ENCODE data around the gene ZMYND15. TPM values are rescaled to one million over a fixed set of nuclear protein-coding genes. Genes with fewer than 3 reads are reported as not detected.

Gene ZMYND15
- total RNA-seq, 1 experiment from 2014 or later, result 0.42 TPM

DNA sequence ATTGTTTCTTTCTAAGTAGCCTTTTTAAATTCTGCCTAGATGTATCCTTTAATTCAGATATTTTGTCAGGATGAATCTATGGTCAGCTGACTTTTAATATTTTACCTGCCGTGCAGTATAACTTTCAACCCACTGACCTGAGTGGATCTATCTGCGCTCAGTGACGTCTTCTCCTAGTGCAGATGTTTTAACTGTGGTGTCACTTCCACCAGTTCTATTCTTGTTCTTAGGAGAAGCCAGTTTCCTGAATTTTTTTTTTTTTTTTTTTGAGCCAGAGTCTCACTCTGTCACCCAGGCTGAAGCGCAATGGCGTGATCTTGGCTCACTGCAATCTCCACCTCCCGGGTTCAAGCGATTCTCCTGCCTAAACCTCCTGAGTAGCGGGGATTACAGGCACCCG lies 27.1 kb downstream of the ZMYND15 start:
- H3K56ac ChIP-seq (ENCODE audit: insufficient read length, low read depth, low read length), result no peak overlapping the region
- TF ChIP-seq, protein P1, sequence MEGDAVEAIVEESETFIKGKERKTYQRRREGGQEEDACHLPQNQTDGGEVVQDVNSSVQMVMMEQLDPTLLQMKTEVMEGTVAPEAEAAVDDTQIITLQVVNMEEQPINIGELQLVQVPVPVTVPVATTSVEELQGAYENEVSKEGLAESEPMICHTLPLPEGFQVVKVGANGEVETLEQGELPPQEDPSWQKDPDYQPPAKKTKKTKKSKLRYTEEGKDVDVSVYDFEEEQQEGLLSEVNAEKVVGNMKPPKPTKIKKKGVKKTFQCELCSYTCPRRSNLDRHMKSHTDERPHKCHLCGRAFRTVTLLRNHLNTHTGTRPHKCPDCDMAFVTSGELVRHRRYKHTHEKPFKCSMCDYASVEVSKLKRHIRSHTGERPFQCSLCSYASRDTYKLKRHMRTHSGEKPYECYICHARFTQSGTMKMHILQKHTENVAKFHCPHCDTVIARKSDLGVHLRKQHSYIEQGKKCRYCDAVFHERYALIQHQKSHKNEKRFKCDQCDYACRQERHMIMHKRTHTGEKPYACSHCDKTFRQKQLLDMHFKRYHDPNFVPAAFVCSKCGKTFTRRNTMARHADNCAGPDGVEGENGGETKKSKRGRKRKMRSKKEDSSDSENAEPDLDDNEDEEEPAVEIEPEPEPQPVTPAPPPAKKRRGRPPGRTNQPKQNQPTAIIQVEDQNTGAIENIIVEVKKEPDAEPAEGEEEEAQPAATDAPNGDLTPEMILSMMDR (conservative IDR thresholded peaks at IDR 0.05), result no peak
- WGBS (ENCODE audit: extremely low coverage, insufficient read length, low lambda C conversion rate), result no CpG with 5 or more reads among the region's 9 CpGs

More for the DNA sequence above, 27.1 kb downstream of the ZMYND15 start:
- Histone ChIP-seq H3K9ac (ENCODE audit: extremely low read depth, insufficient read length, low read length) (no peak overlapping the region), H3K4me1 (ENCODE audit: insufficient read depth, low read length) (no peaks in the 10 kb centered on the region), H3K4me2 (ENCODE audit: insufficient read depth, insufficient read length, low read length) (no peak overlapping the region), H2BK120ac (ENCODE audit: low read depth, low read length, poor library complexity, severe bottlenecking) (no peak overlapping the region), H3K23ac (ENCODE audit: insufficient read length, low read depth, low read length) (no peak overlapping the region), H3K27me3 (ENCODE audit: insufficient read depth, low read length) (no peaks in the 10 kb centered on the region), H2BK5ac (ENCODE audit: insufficient read length, low read length) (no peak overlapping the region), H2BK12ac (ENCODE audit: insufficient read length, low read depth, low read length) (no peak overlapping the region), H4K91ac (ENCODE audit: insufficient read length, low read depth, low read length) (no peak overlapping the region), H3K4ac (ENCODE audit: low read depth, low read length) (no peak overlapping the region), H3K23me2 (ENCODE audit: insufficient read length, low read depth, low read length, poor library complexity, severe bottlenecking) (no peaks in the 10 kb centered on the region), H4K8ac (replicated peaks; ENCODE audit: insufficient read length, low read depth, low read length) (no peak overlapping the region), H3T11ph (ENCODE audit: low read length) (no peak overlapping the region), H2BK20ac (ENCODE audit: low read depth, low read length, poor library complexity, severe bottlenecking) (no peak overlapping the region), H3K27ac (ENCODE audit: insufficient read length, low read depth, low read length) (no peak overlapping the region), H3K79me2 (ENCODE audit: insufficient read depth, low read length) (no peaks in the 10 kb centered on the region), H3K9me3 (ENCODE audit: control insufficient read depth, low read depth, low read length) (no peaks in the 10 kb centered on the region), H2AFZ (ENCODE audit: low read length) (no peak overlapping the region), H2AK5ac (ENCODE audit: insufficient read length, low read length) (no peak overlapping the region), H3K18ac (ENCODE audit: insufficient read length, low read depth, low read length) (no peak overlapping the region), H3K14ac (ENCODE audit: insufficient read depth, low read length) (no peak overlapping the region), H3K79me1 (ENCODE audit: insufficient read depth, low read depth, low read length, poor library complexity, severe bottlenecking) (no peaks in the 10 kb centered on the region), H4K20me1 (ENCODE audit: control insufficient read depth, insufficient read depth, insufficient read length) (no peaks in the 10 kb centered on the region), H4K5ac (ENCODE audit: insufficient read length, low read depth, low read length) (no peak overlapping the region), H2BK15ac (ENCODE audit: low read depth, low read length) (no peak overlapping the region)
- Mint-ChIP-seq H3K27me3 (ENCODE audit: low read depth) (peaks cover 8% of the 10 kb centered on the region), H3K36me3 (ENCODE audit: insufficient read depth in 1 of 3, low read depth in 3 of 3) (no peaks in the 10 kb centered on the region), H3K4me3 (no peak overlapping the region), H3K9me3 (no peaks in the 10 kb centered on the region), H3K27ac (no peak overlapping the region), H3K4me1 (no peaks in the 10 kb centered on the region)
- DNase-seq, result no peak
